Duodenal mucosa (tissue), 2 donors: Measurements from ENCODE around the gene RDH16.

Experiments
- H3K27ac ChIP-seq: one replicate; pipeline ENCODE4 v1.7.0; 2013; ENCODE audit warnings: low read depth, low read length
- H3K27me3 ChIP-seq, 2 donors: one replicate each; pipeline ENCODE4 v1.7.0; 2013; ENCODE audit warnings: low read length in 2 of 2, control low read depth in 1 of 2; ENCODE audit not compliant: insufficient read depth in 2 of 2, control insufficient read depth in 1 of 2
- H3K36me3 ChIP-seq, 2 donors: one replicate each; pipeline ENCODE4 v1.7.0; 2013; ENCODE audit warnings: low read length in 2 of 2, control low read depth in 1 of 2; ENCODE audit not compliant: insufficient read depth in 2 of 2, control insufficient read depth in 1 of 2
- H3K4me1 ChIP-seq, 2 donors: one replicate each; pipeline ENCODE4 v1.7.0; 2013; ENCODE audit warnings: low read length in 2 of 2, control low read depth in 1 of 2; ENCODE audit not compliant: insufficient read depth in 2 of 2, control insufficient read depth in 1 of 2
- H3K4me3 ChIP-seq, 2 donors: one replicate each; pipeline ENCODE4 v1.7.0; 2013; ENCODE audit warnings: low read length in 2 of 2, low read depth in 1 of 2
- H3K9ac ChIP-seq, 2 donors: one replicate each; pipeline ENCODE4 v1.7.0; 2013; ENCODE audit warnings: low read length in 2 of 2, low read depth in 1 of 2
- H3K9me3 ChIP-seq, 2 donors: one replicate each; pipeline ENCODE4 v1.7.0; 2013; ENCODE audit warnings: low read length in 2 of 2, control low read depth in 1 of 2; ENCODE audit not compliant: control insufficient read depth in 1 of 2

RDH16 gene

GRCh38 chr12:56998316-56998715 lies 40.9 kb upstream of the RDH16 start:
- H3K9ac ChIP-seq = no peak overlapping the region
- H3K27me3 ChIP-seq = no peaks in the 10 kb centered on the region
- peaks cover 8 to 11% of the 10 kb centered on the region in 2 donors for H3K4me1 ChIP-seq
- peaks cover 8 to 32% of the 10 kb centered on the region in 2 donors for H3K36me3 ChIP-seq
- H3K9me3 ChIP-seq = no peaks in the 10 kb centered on the region
- no peak overlapping the region for H3K27ac ChIP-seq
- H3K4me3 ChIP-seq = no peak overlapping the region

GRCh38 chr12:56996793-56997545 lies 39.6 kb upstream of the RDH16 start:
- peaks cover 7 to 8% of the 10 kb centered on the region in 2 donors for H3K4me1 ChIP-seq
- no peaks in the 10 kb centered on the region for H3K27me3 ChIP-seq
- no peak overlapping the region for H3K4me3 ChIP-seq
- no peak overlapping the region for H3K27ac ChIP-seq
- no peak overlapping the region for H3K9ac ChIP-seq
- no peaks in the 10 kb centered on the region for H3K9me3 ChIP-seq
- H3K36me3 ChIP-seq = peaks cover under 1 to 18% of the 10 kb centered on the region in 2 donors

GRCh38 chr12:56995930-56996496 lies 38.6 kb upstream of the RDH16 start:
- Histone ChIP-seq H3K36me3 (peaks cover 0 to 16% of the 10 kb centered on the region in 2 donors), H3K4me1 (peaks cover 8 to 9% of the 10 kb centered on the region in 2 donors), H3K9ac (no peak overlapping the region), H3K27me3 (no peaks in the 10 kb centered on the region), H3K4me3 (no peak overlapping the region), H3K27ac (no peak overlapping the region), H3K9me3 (no peaks in the 10 kb centered on the region)

DNA sequence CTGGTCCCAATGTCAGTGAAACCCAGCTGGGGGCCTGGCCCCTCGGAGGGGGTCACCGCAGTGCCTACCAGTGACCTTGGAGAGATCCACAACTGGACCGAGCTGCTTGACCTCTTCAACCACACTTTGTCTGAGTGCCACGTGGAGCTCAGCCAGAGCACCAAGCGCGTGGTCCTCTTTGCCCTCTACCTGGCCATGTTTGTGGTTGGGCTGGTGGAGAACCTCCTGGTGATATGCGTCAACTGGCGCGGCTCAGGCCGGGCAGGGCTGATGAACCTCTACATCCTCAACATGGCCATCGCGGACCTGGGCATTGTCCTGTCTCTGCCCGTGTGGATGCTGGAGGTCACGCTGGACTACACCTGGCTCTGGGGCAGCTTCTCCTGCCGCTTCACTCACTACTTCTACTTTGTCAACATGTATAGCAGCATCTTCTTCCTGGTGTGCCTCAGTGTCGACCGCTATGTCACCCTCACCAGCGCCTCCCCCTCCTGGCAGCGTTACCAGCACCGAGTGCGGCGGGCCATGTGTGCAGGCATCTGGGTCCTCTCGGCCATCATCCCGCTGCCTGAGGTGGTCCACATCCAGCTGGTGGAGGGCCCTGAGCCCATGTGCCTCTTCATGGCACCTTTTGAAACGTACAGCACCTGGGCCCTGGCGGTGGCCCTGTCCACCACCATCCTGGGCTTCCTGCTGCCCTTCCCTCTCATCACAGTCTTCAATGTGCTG lies 38.0 kb upstream of the RDH16 start:
- H3K36me3 ChIP-seq = peaks cover 0 to 10% of the 10 kb centered on the region in 2 donors
- H3K4me1 ChIP-seq = peaks cover 11 to 12% of the 10 kb centered on the region in 2 donors
- no peak overlapping the region for H3K9ac ChIP-seq
- H3K27ac ChIP-seq = no peak overlapping the region
- H3K9me3 ChIP-seq = no peaks in the 10 kb centered on the region
- H3K27me3 ChIP-seq = no peaks in the 10 kb centered on the region
- no peak overlapping the region for H3K4me3 ChIP-seq

DNA sequence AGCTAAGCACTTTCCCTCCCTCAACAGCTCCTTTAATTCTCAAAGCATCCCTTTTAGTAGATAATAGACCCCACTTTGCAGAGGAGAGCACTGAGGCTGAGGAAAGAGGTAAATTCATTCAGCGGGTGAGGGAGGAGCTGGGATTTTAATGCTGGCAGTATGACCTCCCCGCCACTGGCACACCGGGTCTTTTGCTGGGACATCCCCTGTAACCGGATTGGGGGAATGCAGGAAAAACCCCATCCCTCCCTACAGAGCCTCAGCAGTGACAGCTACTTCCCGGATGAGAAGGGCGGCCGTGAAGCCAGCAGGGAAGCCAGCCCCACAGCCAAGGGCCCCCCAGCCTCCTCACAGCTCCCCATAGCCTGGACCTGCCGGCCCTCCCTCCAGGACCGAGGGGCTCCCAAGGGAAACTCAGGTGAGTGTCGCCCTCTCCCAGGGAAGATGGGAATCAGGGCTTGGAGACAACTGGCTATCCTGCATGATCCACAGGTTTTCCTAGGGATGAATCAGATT lies 36.9 kb upstream of the RDH16 start:
- Histone ChIP-seq H3K9ac (no peak overlapping the region), H3K27me3 (no peaks in the 10 kb centered on the region), H3K27ac (no peak overlapping the region), H3K4me1 (peaks cover 11 to 12% of the 10 kb centered on the region in 2 donors), H3K9me3 (no peaks in the 10 kb centered on the region), H3K4me3 (no peak overlapping the region), H3K36me3 (peaks cover 0 to 9% of the 10 kb centered on the region in 2 donors)

- Histone ChIP-seq H3K4me1 (peaks cover 12% of the 10 kb centered on the region in 2 donors), H3K27me3 (no peaks in the 10 kb centered on the region), H3K9ac (no peak overlapping the region), H3K9me3 (no peaks in the 10 kb centered on the region), H3K27ac (no peak overlapping the region), H3K36me3 (peaks cover 0 to 9% of the 10 kb centered on the region in 2 donors), H3K4me3 (no peak overlapping the region)
These were observed 35.9 kb upstream of the RDH16 start for GRCh38 chr12:56993346-56993745.

GRCh38 chr12:56991319-56992246 lies 34.2 kb upstream of the RDH16 start:
- Histone ChIP-seq H3K9ac (no peak overlapping the region), H3K9me3 (no peaks in the 10 kb centered on the region), H3K4me3 (no peak overlapping the region), H3K36me3 (peaks cover 0 to 6% of the 10 kb centered on the region in 2 donors), H3K4me1 (peaks cover 12 to 15% of the 10 kb centered on the region in 2 donors), H3K27ac (no peak overlapping the region), H3K27me3 (no peaks in the 10 kb centered on the region)

DNA sequence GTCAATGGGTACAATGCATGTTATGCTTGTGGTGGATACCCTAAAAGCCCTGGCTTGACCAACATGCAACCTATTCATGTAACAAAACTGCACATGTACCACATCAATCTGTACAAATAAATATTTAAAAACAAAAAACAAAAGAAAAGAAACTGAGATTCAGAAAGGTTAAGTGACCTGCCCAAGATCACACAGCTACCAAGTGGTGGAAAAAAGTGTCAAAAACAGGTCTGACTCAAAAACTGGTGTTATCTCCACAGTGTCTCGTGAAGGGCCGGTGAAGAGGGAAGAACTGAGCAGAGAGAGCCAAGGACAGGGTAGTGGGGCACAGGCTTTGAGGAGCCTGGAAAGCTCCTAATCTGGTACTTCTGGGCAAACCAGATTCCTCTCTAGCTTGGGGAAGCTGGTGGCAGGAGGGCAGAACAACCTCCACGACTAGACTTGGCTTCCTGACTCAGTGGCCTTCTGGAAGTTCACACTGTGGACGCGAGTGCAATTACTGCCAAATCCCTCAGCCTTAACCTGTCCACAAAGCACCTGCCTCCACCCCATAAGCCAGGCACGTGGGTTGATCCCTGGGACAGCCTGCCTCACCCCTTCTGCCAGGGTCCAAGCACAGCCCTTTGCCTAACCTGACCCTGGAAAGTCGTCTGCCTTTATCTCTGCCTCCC lies 33.4 kb upstream of the RDH16 start:
- Histone ChIP-seq H3K9me3 (no peaks in the 10 kb centered on the region), H3K9ac (no peak overlapping the region), H3K27me3 (no peaks in the 10 kb centered on the region), H3K4me3 (no peak overlapping the region), H3K27ac (no peak overlapping the region), H3K4me1 (peaks cover 12 to 15% of the 10 kb centered on the region in 2 donors), H3K36me3 (peaks cover 0 to 6% of the 10 kb centered on the region in 2 donors)
